ENCODE results near the gene GALNT14.

DNA sequence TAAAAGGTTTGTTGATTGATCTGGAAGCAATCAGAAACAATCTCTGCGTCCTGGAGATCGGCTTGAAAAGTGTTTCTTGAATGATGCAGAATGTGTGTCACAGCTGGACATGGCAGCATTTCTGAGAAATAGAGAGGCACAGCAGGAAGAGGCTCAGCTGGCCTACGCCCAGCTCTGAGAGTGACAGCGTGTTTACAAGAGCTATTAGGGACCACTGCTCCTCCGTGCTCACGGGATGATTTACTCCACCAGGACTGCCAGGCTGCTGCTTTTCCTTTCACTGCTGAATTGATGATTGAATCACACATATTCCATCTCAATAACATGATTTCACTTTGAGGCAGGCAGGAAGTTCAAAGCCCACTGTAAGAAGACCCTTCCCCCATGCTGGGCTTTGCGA is 62.8 kb downstream of the GALNT14 start:
- TF ChIP-seq, protein P1, sequence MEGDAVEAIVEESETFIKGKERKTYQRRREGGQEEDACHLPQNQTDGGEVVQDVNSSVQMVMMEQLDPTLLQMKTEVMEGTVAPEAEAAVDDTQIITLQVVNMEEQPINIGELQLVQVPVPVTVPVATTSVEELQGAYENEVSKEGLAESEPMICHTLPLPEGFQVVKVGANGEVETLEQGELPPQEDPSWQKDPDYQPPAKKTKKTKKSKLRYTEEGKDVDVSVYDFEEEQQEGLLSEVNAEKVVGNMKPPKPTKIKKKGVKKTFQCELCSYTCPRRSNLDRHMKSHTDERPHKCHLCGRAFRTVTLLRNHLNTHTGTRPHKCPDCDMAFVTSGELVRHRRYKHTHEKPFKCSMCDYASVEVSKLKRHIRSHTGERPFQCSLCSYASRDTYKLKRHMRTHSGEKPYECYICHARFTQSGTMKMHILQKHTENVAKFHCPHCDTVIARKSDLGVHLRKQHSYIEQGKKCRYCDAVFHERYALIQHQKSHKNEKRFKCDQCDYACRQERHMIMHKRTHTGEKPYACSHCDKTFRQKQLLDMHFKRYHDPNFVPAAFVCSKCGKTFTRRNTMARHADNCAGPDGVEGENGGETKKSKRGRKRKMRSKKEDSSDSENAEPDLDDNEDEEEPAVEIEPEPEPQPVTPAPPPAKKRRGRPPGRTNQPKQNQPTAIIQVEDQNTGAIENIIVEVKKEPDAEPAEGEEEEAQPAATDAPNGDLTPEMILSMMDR (IDR thresholded peaks at IDR 0.05) = no peak
- no peak for TF ChIP-seq POLR2A (IDR thresholded peaks at IDR 0.05)
- no peak for TF ChIP-seq EP300 (IDR thresholded peaks at IDR 0.05)

Data from gastroesophageal sphincter (tissue), 3 donors.